Small intestine (tissue), 7 donors: ENCODE data around the gene KIAA0825. TPM values are rescaled to one million over a fixed set of nuclear protein-coding genes. Genes with fewer than 3 reads are reported as not detected.

ENCODE experiments used
- DNase-seq, 2 donors: peaks; one replicate each; pipeline versions ENCODE4 v3.0.0 to v3.0.0-alpha.2; 2013
- FAIRE-seq: peaks from 2 replicates; lab custom pipeline; 2012; peaks lifted over from hg19 to GRCh38; lab: Jason Lieb, UNC
- H3K27ac ChIP-seq, 3 donors: one replicate each; pipeline ENCODE4 v1.5.1; 2013; ENCODE audit warnings: low read length in 2 of 3, mild to moderate bottlenecking in 2 of 3, control low read depth in 1 of 3, inconsistent platforms in 1 of 3, low read depth in 1 of 3, moderate library complexity in 1 of 3
- H3K27me3 ChIP-seq, 3 donors: one replicate each; pipeline ENCODE4 v1.6.1; 2013; ENCODE audit warnings: low read length in 3 of 3, inconsistent platforms in 1 of 3; ENCODE audit not compliant: control insufficient read depth in 3 of 3, insufficient read depth in 3 of 3
- H3K36me3 ChIP-seq, 3 donors: one replicate each; pipeline ENCODE4 v1.6.1; 2013; ENCODE audit warnings: low read length in 3 of 3, inconsistent platforms in 1 of 3, low read depth in 1 of 3, mild to moderate bottlenecking in 1 of 3, moderate library complexity in 1 of 3; ENCODE audit not compliant: control insufficient read depth in 3 of 3, insufficient read depth in 2 of 3
- H3K4me1 ChIP-seq, 3 donors: one replicate each; pipeline ENCODE4 v1.6.1; 2013; ENCODE audit warnings: low read length in 2 of 3, inconsistent platforms in 1 of 3, low read depth in 1 of 3, mild to moderate bottlenecking in 1 of 3, moderate library complexity in 1 of 3; ENCODE audit not compliant: control insufficient read depth in 3 of 3, insufficient read depth in 2 of 3
- H3K4me3 ChIP-seq, 3 donors: one replicate each; pipeline ENCODE4 v1.5.1; 2013; ENCODE audit warnings: low read length in 3 of 3, control low read depth in 1 of 3, inconsistent platforms in 1 of 3, low read depth in 1 of 3, mild to moderate bottlenecking in 1 of 3, moderate library complexity in 1 of 3
- H3K9me3 ChIP-seq, 2 donors: one replicate each; pipeline ENCODE4 v1.6.1; 2013; ENCODE audit warnings: low read depth in 1 of 2, low read length in 1 of 2; ENCODE audit not compliant: control insufficient read depth in 2 of 2, insufficient read depth in 1 of 2
- WGBS, 3 donors: extraction: QIAGEN DNeasy Blood & Tissue Kit; methylation state at CpG; one replicate each; pipeline ENCODE4 v1.1.7; 2013; 5-methylcytosine and 5-hydroxymethylcytosine counted together
- polyA plus RNA-seq, 4 donors: library from polyadenylated mRNA; stranded (reverse) in 3 of 4; unstranded in 1 of 4; fragments of 200-250 nt in 3 of 4; fragments of 120-200 nt in 1 of 4; gene quantifications; one replicate each; pipeline versions ENCODE4 v1.2.1 to v1.2.3, GENCODE V29; 2013
- donor health status: healthy with polysubstance abuse.
- donor health status: control.
- donor health status: control.
- donor health status: Bipolar disorder and iron deficiency.
- donor health status: healthy.

Gene KIAA0825
- polyA plus RNA-seq, 4 donors = 0.51 to 2.6 (median 0.61) TPM

GRCh38 chr5:94429566-94429965, 188.8 kb downstream of the KIAA0825 start:
- H3K27me3 ChIP-seq = no peaks in the 10 kb centered on the region
- peaks cover 0 to 8% of the 10 kb centered on the region in 2 donors for H3K9me3 ChIP-seq
- DNase-seq (no peak), FAIRE-seq (no peak)
- H3K4me1 ChIP-seq = peaks cover 0 to 2% (median 0%) of the 10 kb centered on the region in 3 donors
- no peak overlapping the region for H3K27ac ChIP-seq
- no peak overlapping the region for H3K4me3 ChIP-seq
- 81 to 88% (median 85%) methylated on average over 6 of the region's 6 CpGs for WGBS, 3 donors
- H3K36me3 ChIP-seq = no peaks in the 10 kb centered on the region

- Histone ChIP-seq H3K4me3 (no peak overlapping the region), H3K9me3 (peaks cover 0 to 5% of the 10 kb centered on the region in 2 donors), H3K36me3 (no peaks in the 10 kb centered on the region), H3K4me1 (no peaks in the 10 kb centered on the region), H3K27me3 (no peaks in the 10 kb centered on the region), H3K27ac (no peak overlapping the region)
- 74 to 89% (median 81%) methylated on average over 2 of the region's 2 CpGs for WGBS, 3 donors
- no peak for DNase-seq
- FAIRE-seq = no peak
Measured at GRCh38 chr5:94425396-94425795, 193.0 kb downstream of the KIAA0825 start.

- Histone ChIP-seq H3K27ac (no peak overlapping the region), H3K36me3 (no peaks in the 10 kb centered on the region), H3K4me1 (no peaks in the 10 kb centered on the region), H3K4me3 (no peak overlapping the region), H3K9me3 (no peaks in the 10 kb centered on the region), H3K27me3 (no peaks in the 10 kb centered on the region)
- no peak for FAIRE-seq
- no peak for DNase-seq
Measured at GRCh38 chr5:94423411-94423810, 195.0 kb downstream of the KIAA0825 start.

- Histone ChIP-seq H3K9me3 (no peaks in the 10 kb centered on the region), H3K27ac (no peak overlapping the region), H3K4me3 (no peak overlapping the region), H3K27me3 (no peaks in the 10 kb centered on the region), H3K4me1 (no peaks in the 10 kb centered on the region), H3K36me3 (no peaks in the 10 kb centered on the region)
- DNase-seq (no peak), FAIRE-seq (no peak)
- WGBS, 3 donors = 68 to 70% (median 69%) methylated on average over 3 of the region's 3 CpGs
Measured at GRCh38 chr5:94422812-94423211, 195.6 kb downstream of the KIAA0825 start.

- FAIRE-seq (no peak), DNase-seq (no peak)
- WGBS, 3 donors = 72 to 79% (median 75%) methylated on average over 2 of the region's 2 CpGs
- H3K9me3 ChIP-seq = no peaks in the 10 kb centered on the region
- no peaks in the 10 kb centered on the region for H3K4me1 ChIP-seq
- H3K36me3 ChIP-seq = no peaks in the 10 kb centered on the region
- H3K27me3 ChIP-seq = no peaks in the 10 kb centered on the region
- no peak overlapping the region for H3K27ac ChIP-seq
- no peak overlapping the region for H3K4me3 ChIP-seq
Measured at GRCh38 chr5:94420885-94421284, 197.5 kb downstream of the KIAA0825 start.

GRCh38 chr5:94415798-94416197, 202.6 kb downstream of the KIAA0825 start:
- WGBS, 3 donors = 13 to 30% (median 15%) methylated on average over 1 of the region's 1 CpG
- peaks cover 0 to 2% of the 10 kb centered on the region in 2 donors for H3K9me3 ChIP-seq
- no peak overlapping the region for H3K4me3 ChIP-seq
- no peak for DNase-seq
- no peak overlapping the region for H3K27ac ChIP-seq
- H3K4me1 ChIP-seq = no peaks in the 10 kb centered on the region
- no peaks in the 10 kb centered on the region for H3K27me3 ChIP-seq
- no peak for FAIRE-seq
- no peaks in the 10 kb centered on the region for H3K36me3 ChIP-seq

- Histone ChIP-seq H3K36me3 (no peaks in the 10 kb centered on the region), H3K27ac (no peak overlapping the region), H3K4me3 (no peak overlapping the region), H3K4me1 (no peaks in the 10 kb centered on the region), H3K27me3 (no peaks in the 10 kb centered on the region), H3K9me3 (peaks cover 0 to 2% of the 10 kb centered on the region in 2 donors)
- DNase-seq (no peak), FAIRE-seq (no peak)
- WGBS, 3 donors = 93 to 98% (median 97%) methylated on average over 1 of the region's 1 CpG
Measured at GRCh38 chr5:94409440-94409839, 209.0 kb downstream of the KIAA0825 start.

- Histone ChIP-seq H3K9me3 (peaks cover 0 to 2% of the 10 kb centered on the region in 2 donors), H3K27ac (no peak overlapping the region), H3K27me3 (no peaks in the 10 kb centered on the region), H3K4me3 (no peak overlapping the region), H3K4me1 (no peaks in the 10 kb centered on the region), H3K36me3 (no peaks in the 10 kb centered on the region)
- FAIRE-seq = no peak
- DNase-seq = peak in 1 of 2 donors; percentile 5
- WGBS, 3 donors = 81 to 83% (median 83%) methylated on average over 4 of the region's 4 CpGs
Measured at GRCh38 chr5:94407023-94407422, 211.4 kb downstream of the KIAA0825 start.

- Histone ChIP-seq H3K4me1 (no peaks in the 10 kb centered on the region), H3K9me3 (no peaks in the 10 kb centered on the region), H3K4me3 (no peak overlapping the region), H3K27ac (no peak overlapping the region), H3K27me3 (no peaks in the 10 kb centered on the region), H3K36me3 (no peaks in the 10 kb centered on the region)
- WGBS, 3 donors = 68 to 87% (median 74%) methylated on average over 5 of the region's 5 CpGs
- no peak for FAIRE-seq
- no peak for DNase-seq
Measured at GRCh38 chr5:94403483-94403882, 214.9 kb downstream of the KIAA0825 start.
